Loucy (cell line): ENCODE data around the gene TANGO6.

Experiments used
- H2AFZ ChIP-seq: fragments of 200-600 bp; sonication (generic); 2 replicates; pipeline ENCODE4 v1.6.0; 2016; ENCODE audit warnings: antibody characterized with exemption, mild to moderate bottlenecking, low read length, moderate library complexity
- H3F3A ChIP-seq: fragments of 200-600 bp; 2 replicates; pipeline ENCODE4 v1.6.0; 2016; ENCODE audit warnings: antibody characterized with exemption, low read depth, mild to moderate bottlenecking
- H3K27me3 ChIP-seq: fragments of 200-600 bp; sonication (generic); 2 replicates; pipeline ENCODE4 v1.6.1; 2014; ENCODE audit warnings: low read length, mild to moderate bottlenecking; ENCODE audit not compliant: insufficient read depth, poor library complexity, severe bottlenecking
- H3K36me3 ChIP-seq: fragments of 200-600 bp; sonication (generic); 2 replicates; pipeline ENCODE4 v1.6.1; 2016; ENCODE audit warnings: low read length; ENCODE audit not compliant: insufficient read depth
- H3K4me1 ChIP-seq: fragments of 200-600 bp; sonication (generic); 2 replicates; pipeline ENCODE4 v1.5.1; 2014; ENCODE audit warnings: low read length, mild to moderate bottlenecking; ENCODE audit not compliant: insufficient read depth, poor library complexity, severe bottlenecking
- H3K4me2 ChIP-seq: fragments of 200-600 bp; sonication (generic); 2 replicates; pipeline ENCODE4 v1.6.0; 2014; ENCODE audit warnings: antibody characterized with exemption, low read length, low read depth, mild to moderate bottlenecking; ENCODE audit not compliant: poor library complexity, severe bottlenecking
- H3K4me3 ChIP-seq: fragments of 200-600 bp; sonication (generic); 2 replicates; pipeline ENCODE4 v1.5.1; 2014; ENCODE audit warnings: low read length, mild to moderate bottlenecking, mixed read lengths; ENCODE audit not compliant: poor library complexity, severe bottlenecking
- H3K79me2 ChIP-seq: fragments of 200-600 bp; sonication (generic); 2 replicates; pipeline ENCODE4 v1.6.1; 2014; ENCODE audit warnings: low read length; ENCODE audit not compliant: insufficient read depth
- H3K9ac ChIP-seq: fragments of 200-600 bp; sonication (generic); 2 replicates; pipeline ENCODE4 v1.6.0; 2014; ENCODE audit warnings: mild to moderate bottlenecking, low read depth, low read length, moderate library complexity; ENCODE audit not compliant: poor library complexity, severe bottlenecking
- H3K9me2 ChIP-seq: fragments of 200-600 bp; sonication (generic); replicated peaks from 2 replicates; pipeline ENCODE4 v1.6.1; 2016; ENCODE audit warnings: low read depth, low read length, mixed read lengths
- H3K9me3 ChIP-seq: fragments of 200-600 bp; sonication (generic); 2 replicates; pipeline ENCODE4 v1.6.1; 2014; ENCODE audit warnings: mild to moderate bottlenecking, antibody characterized with exemption, low read length, low read depth; ENCODE audit not compliant: insufficient read depth
- H4K20me1 ChIP-seq: fragments of 200-600 bp; sonication (generic); 2 replicates; pipeline ENCODE4 v1.6.0; 2014; ENCODE audit warnings: antibody characterized with exemption, low read length, mild to moderate bottlenecking; ENCODE audit not compliant: insufficient read depth, poor library complexity, severe bottlenecking
- EZH2phosphoT487 ChIP-seq: fragments of 200-600 bp; IDR thresholded peaks from 2 replicates; pipeline ENCODE4 v1.6.1; 2018; ENCODE audit warnings: antibody characterized with exemption, mild to moderate bottlenecking, moderate library complexity, borderline replicate concordance
- TF ChIP-seq, protein P1 (sequence below): fragments of 200-600 bp; sonication (generic); conservative IDR thresholded peaks from 2 replicates; pipeline ENCODE4 v1.5.1; 2014; ENCODE audit warnings: mild to moderate bottlenecking, antibody characterized with exemption, low read length

Gene TANGO6

DNA sequence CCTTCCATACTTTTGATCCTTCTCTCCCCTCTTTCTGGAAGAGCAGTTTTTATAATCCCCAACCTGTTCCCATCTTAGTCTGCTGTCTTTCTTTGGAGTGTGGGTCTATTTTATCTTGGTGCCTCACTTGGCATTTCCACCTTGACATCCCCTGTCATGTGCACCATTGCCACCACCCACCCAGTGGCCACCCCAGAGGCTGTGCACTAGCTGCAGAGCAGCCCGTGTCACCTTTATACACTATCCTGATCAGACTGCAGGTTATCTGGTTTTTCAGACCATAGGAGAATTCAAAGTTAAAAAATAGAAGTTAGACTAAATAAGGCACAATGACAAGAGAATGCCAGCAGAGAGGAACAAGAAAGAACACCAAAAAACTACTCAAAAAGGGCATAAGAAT, 43.8 kb downstream of the TANGO6 start:
- no peaks in the 10 kb centered on the region for H4K20me1 ChIP-seq
- H3K4me3 ChIP-seq: no peak overlapping the region
- H3K36me3 ChIP-seq: no peaks in the 10 kb centered on the region
- no peaks in the 10 kb centered on the region for H3K9me2 ChIP-seq
- TF ChIP-seq, protein P1, sequence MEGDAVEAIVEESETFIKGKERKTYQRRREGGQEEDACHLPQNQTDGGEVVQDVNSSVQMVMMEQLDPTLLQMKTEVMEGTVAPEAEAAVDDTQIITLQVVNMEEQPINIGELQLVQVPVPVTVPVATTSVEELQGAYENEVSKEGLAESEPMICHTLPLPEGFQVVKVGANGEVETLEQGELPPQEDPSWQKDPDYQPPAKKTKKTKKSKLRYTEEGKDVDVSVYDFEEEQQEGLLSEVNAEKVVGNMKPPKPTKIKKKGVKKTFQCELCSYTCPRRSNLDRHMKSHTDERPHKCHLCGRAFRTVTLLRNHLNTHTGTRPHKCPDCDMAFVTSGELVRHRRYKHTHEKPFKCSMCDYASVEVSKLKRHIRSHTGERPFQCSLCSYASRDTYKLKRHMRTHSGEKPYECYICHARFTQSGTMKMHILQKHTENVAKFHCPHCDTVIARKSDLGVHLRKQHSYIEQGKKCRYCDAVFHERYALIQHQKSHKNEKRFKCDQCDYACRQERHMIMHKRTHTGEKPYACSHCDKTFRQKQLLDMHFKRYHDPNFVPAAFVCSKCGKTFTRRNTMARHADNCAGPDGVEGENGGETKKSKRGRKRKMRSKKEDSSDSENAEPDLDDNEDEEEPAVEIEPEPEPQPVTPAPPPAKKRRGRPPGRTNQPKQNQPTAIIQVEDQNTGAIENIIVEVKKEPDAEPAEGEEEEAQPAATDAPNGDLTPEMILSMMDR: no peak
- no peak for TF ChIP-seq EZH2phosphoT487
- no peaks in the 10 kb centered on the region for H3K9me3 ChIP-seq
- no peak overlapping the region for H3K9ac ChIP-seq
- no peak overlapping the region for H2AFZ ChIP-seq
- H3K4me1 ChIP-seq: no peaks in the 10 kb centered on the region
- no peak overlapping the region for H3K4me2 ChIP-seq
- no peaks in the 10 kb centered on the region for H3K79me2 ChIP-seq
- no peaks in the 10 kb centered on the region for H3K27me3 ChIP-seq
- no peaks in the 10 kb centered on the region for H3F3A ChIP-seq

DNA sequence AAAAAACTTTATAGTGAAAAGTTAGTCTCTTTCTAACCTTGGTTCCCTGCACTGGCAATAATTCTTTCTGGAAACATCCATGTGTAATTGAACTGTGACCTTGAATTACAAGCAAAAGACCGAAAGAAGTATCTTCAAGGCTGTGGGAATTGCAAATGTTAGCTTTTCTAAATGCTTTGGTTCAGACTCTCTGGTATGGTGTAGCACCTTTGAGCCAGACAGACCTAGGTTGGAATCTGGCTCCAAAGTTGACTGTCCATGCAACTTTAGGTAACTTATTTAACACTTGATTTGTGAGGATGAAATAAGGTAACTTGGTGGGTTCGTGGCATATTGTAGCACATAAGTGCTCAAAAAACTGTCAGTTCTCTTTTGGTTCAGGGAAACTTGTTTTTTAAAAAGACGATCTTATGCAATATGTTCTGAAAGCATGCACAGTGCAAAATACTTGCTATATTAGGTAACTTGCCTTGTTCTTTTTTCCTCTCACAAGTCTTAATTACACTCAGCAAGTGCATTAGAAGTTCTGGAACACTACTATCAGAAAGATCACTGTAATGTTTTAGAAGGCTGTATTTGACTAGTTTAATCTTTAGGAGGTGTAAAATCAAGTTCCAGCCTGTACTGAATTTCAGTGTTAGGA, 46.3 kb downstream of the TANGO6 start:
- H3K79me2 ChIP-seq: no peaks in the 10 kb centered on the region

DNA sequence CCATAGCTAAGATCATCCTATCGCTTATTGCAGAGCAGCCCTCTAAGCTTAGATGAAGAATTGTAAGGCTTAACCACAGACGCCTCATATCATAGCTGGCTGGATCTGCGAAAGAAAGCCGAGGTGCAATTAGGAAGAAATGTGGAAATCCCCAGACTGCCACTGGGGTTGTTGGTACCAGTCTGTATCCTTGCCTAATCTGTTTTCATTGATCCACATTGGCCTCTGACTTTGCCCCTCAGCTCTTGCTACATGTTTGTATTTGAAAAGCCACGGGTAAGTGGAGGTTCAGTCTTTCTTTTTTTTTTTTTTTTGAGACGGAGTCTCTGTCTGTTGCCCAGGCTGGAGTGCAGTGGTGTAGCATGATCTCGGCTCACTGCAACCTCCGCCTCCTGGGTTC, 48.9 kb downstream of the TANGO6 start:
- Histone ChIP-seq H3K79me2 (no peaks in the 10 kb centered on the region), H3K36me3 (no peaks in the 10 kb centered on the region), H3K9ac (no peak overlapping the region), H3K9me3 (no peaks in the 10 kb centered on the region), H3K4me2 (no peak overlapping the region), H3K4me1 (no peaks in the 10 kb centered on the region), H3K27me3 (no peaks in the 10 kb centered on the region), H4K20me1 (no peaks in the 10 kb centered on the region), H3K4me3 (no peak overlapping the region), H2AFZ (no peak overlapping the region), H3K9me2 (no peaks in the 10 kb centered on the region), H3F3A (no peaks in the 10 kb centered on the region)
- TF ChIP-seq, protein P1: no peak
- TF ChIP-seq EZH2phosphoT487: no peak

More for the DNA sequence above, 46.3 kb downstream of the TANGO6 start:
- Histone ChIP-seq H3K9me2 (no peaks in the 10 kb centered on the region), H2AFZ (no peak overlapping the region), H3K9ac (no peak overlapping the region), H3K27me3 (no peaks in the 10 kb centered on the region), H3K4me3 (no peak overlapping the region), H3K4me2 (no peak overlapping the region), H3K36me3 (no peaks in the 10 kb centered on the region), H3K9me3 (no peaks in the 10 kb centered on the region), H4K20me1 (no peaks in the 10 kb centered on the region), H3K4me1 (no peaks in the 10 kb centered on the region), H3F3A (no peaks in the 10 kb centered on the region)
- TF ChIP-seq, protein P1: no peak
- TF ChIP-seq EZH2phosphoT487: no peak
